ENCODE data around the gene SAXO2. TPM values are rescaled to one million over a fixed set of nuclear protein-coding genes. Genes with fewer than 3 reads are reported as not detected.
"Not testable (repeated sequence)": the region's sequence is repeated elsewhere in the genome, so short reads cannot be mapped to it uniquely, and the experiment has no call there.

SAXO2 gene
- total and polyA plus RNA-seq, 10 of the 15 experiments (the other 5 are each of a cell fraction or from before 2014, with no cell fraction given): 0.06 to 2.3 (median 1.4) TPM

DNA sequence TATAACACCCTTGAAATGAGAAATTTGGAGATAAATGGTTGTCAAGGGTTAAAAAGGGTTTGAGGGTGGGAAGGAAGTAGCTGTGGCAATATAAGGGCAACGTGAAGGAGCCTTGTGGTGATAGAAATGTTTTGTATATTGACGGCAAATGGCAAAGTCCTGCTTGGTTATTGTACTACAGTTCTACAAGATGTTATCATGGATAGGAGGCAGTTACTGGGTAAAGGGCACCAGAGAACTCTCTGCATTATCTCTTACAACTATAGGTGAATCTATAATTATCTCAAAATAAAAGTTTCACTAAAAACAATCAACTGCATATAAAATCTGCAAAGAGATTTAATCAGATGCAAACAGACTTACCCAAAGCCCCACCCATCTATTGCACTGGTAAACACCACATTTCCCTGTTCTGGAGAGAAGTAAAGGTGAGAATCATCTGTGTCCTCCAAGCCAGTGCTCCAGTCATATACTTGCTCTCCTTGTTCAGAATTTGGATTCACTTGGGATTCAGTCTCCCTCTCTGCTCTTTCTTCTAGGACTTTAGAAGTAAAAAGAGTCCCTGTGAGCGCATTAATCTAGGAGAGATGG is 24.6 kb upstream of the SAXO2 start:
- H3K4me2 ChIP-seq (ENCODE audit: control insufficient read depth, insufficient read depth); ATAC-seq; H3K4me3 ChIP-seq; H3K27ac ChIP-seq (ENCODE audit: control insufficient read depth, insufficient read depth); RAD21 ChIA-PET (ENCODE audit: unreplicated experiment); H3K9ac ChIP-seq (ENCODE audit: control insufficient read depth, insufficient read depth, low read length); H3K4me1 ChIP-seq (ENCODE audit: control insufficient read depth, insufficient read depth, low read length); DNase-seq (ENCODE audit: low read depth, low spot score); H2AFZ ChIP-seq (ENCODE audit: control insufficient read depth, low read depth, low read length); BruUV-seq (replicated peaks); FAIRE-seq; H3K27me3 ChIP-seq (replicated peaks in 1 of 2; ENCODE audit: control insufficient read depth in 2 of 2, insufficient read depth in 2 of 2, low read length in 1 of 2); H3K9me3 ChIP-seq (replicated peaks; ENCODE audit: control insufficient read depth, insufficient read depth, low read length); in situ Hi-C loops (cut with MboI); intact Hi-C loops (cut with micrococcal nuclease; ENCODE audit: unreplicated experiment); H4K20me1 ChIP-seq (ENCODE audit: control insufficient read depth, insufficient read depth); CTCF ChIA-PET; POLR2A ChIA-PET; H3K36me3 ChIP-seq (ENCODE audit: control insufficient read depth in 2 of 2, insufficient read depth in 2 of 2, low read length in 1 of 2); SMC1A ChIA-PET (ENCODE audit: uncharacterized antibody, unreplicated experiment); H3K79me2 ChIP-seq (ENCODE audit: control insufficient read depth, insufficient read depth, low read length): not testable (repeated sequence)
- WGBS (ENCODE audit: insufficient coverage, insufficient replicate concordance, low lambda C conversion rate, missing lambda C conversion rate): 81% methylated on average over 2 of the region's 3 CpGs

DNA sequence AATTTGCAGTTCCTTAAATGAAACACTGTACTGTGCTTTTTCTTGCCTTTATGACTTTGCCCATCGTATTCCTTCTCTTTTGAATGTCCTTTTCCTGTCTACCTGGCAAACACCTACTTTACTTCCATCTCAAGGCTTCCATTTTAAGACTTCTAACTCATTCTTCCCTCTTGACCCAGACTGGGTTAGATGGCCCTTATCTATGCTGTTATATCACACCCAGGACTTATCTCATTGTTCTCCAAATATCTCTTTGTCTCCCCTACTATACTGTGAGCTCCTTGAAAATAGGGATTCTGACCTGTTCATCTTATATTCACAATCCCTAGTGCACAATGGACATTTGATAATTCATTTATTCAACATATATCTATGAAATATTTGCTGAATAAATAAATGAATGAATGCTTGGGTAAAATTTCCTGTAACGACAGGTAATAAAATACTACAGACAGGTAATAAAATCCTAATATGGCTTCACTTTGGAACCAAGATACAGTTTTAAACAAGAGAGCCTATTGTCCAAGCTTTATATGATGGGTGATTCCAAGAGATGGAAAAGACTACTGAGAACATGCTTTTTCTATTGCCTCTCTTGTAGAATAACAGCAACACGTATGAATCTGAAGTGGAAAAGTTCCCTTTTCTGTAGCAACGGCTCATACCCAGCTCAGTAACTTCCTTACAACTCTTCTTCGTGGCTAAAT is 22.8 kb upstream of the SAXO2 start:
- H3K4me3 ChIP-seq: no peak overlapping the region
- DNase-seq (ENCODE audit: low read depth, low spot score) (no peak), FAIRE-seq (no peak), ATAC-seq (no peak)
- ChIA-PET SMC1A (ENCODE audit: uncharacterized antibody, unreplicated experiment) (no interaction called here), POLR2A (no interaction called here), RAD21 (ENCODE audit: unreplicated experiment) (no interaction called here), CTCF (no interaction called here)
- H4K20me1 ChIP-seq (ENCODE audit: control insufficient read depth, insufficient read depth): no peaks in the 10 kb centered on the region
- H3K4me1 ChIP-seq (ENCODE audit: control insufficient read depth, insufficient read depth, low read length): peaks cover 3% of the 10 kb centered on the region
- intact Hi-C loops (cut with micrococcal nuclease; ENCODE audit: unreplicated experiment): no loop called here
- H3K9ac ChIP-seq (ENCODE audit: control insufficient read depth, insufficient read depth, low read length): no peak overlapping the region
- H3K36me3 ChIP-seq (ENCODE audit: control insufficient read depth in 2 of 2, insufficient read depth in 2 of 2, low read length in 1 of 2): peaks cover 0 to 4% of the 10 kb centered on the region in 2 experiments; a peak in 1 of 4 replicates
- H3K9me3 ChIP-seq (replicated peaks; ENCODE audit: control insufficient read depth, insufficient read depth, low read length): no peaks in the 10 kb centered on the region
- no peak overlapping the region for H3K4me2 ChIP-seq (ENCODE audit: control insufficient read depth, insufficient read depth)
- in situ Hi-C loops (cut with MboI): no loop called here
- no peaks in the 10 kb centered on the region for H3K79me2 ChIP-seq (ENCODE audit: control insufficient read depth, insufficient read depth, low read length)
- no peak overlapping the region for H3K27ac ChIP-seq (ENCODE audit: control insufficient read depth, insufficient read depth)
- H3K27me3 ChIP-seq (replicated peaks in 1 of 2; ENCODE audit: control insufficient read depth in 2 of 2, insufficient read depth in 2 of 2, low read length in 1 of 2): no peaks in the 10 kb centered on the region
- over 99% methylated on average over 5 of the region's 5 CpGs for WGBS (ENCODE audit: insufficient coverage, insufficient replicate concordance, low lambda C conversion rate, missing lambda C conversion rate)
- BruUV-seq (replicated peaks): no TSS peak
- H2AFZ ChIP-seq (ENCODE audit: control insufficient read depth, low read depth, low read length): no peak overlapping the region
- TF ChIP-seq HCFC1 (IDR thresholded peaks at IDR 0.05; ENCODE audit: low read length) (no peak), FOS (IDR thresholded peaks at IDR 0.05; ENCODE audit: borderline replicate concordance, extremely low read depth, insufficient read length) (no peak), POU2F2 (IDR thresholded peaks at IDR 0.05; ENCODE audit: borderline replicate concordance, low read depth, low read length) (no peak), ZNF622 (IDR thresholded peaks at IDR 0.05) (no peak), NFXL1 (IDR thresholded peaks at IDR 0.05; ENCODE audit: borderline replicate concordance) (no peak), POLR2A (IDR thresholded peaks at IDR 0.05; ENCODE audit: low read depth, low read length) (no peak), JUNB (IDR thresholded peaks at IDR 0.05) (no peak), HDAC2 (IDR thresholded peaks at IDR 0.05) (no peak), ZBTB4 (CRISPR knock-in tag; IDR thresholded peaks at IDR 0.05) (no peak), JUND (IDR thresholded peaks at IDR 0.05; ENCODE audit: low read depth, low read length) (no peak), NBN (IDR thresholded peaks at IDR 0.05) (no peak)
- TF ChIP-seq, protein P1, sequence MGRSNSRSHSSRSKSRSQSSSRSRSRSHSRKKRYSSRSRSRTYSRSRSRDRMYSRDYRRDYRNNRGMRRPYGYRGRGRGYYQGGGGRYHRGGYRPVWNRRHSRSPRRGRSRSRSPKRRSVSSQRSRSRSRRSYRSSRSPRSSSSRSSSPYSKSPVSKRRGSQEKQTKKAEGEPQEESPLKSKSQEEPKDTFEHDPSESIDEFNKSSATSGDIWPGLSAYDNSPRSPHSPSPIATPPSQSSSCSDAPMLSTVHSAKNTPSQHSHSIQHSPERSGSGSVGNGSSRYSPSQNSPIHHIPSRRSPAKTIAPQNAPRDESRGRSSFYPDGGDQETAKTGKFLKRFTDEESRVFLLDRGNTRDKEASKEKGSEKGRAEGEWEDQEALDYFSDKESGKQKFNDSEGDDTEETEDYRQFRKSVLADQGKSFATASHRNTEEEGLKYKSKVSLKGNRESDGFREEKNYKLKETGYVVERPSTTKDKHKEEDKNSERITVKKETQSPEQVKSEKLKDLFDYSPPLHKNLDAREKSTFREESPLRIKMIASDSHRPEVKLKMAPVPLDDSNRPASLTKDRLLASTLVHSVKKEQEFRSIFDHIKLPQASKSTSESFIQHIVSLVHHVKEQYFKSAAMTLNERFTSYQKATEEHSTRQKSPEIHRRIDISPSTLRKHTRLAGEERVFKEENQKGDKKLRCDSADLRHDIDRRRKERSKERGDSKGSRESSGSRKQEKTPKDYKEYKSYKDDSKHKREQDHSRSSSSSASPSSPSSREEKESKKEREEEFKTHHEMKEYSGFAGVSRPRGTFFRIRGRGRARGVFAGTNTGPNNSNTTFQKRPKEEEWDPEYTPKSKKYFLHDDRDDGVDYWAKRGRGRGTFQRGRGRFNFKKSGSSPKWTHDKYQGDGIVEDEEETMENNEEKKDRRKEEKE (IDR thresholded peaks at IDR 0.05): no peak
